NCI-H1694 (cell line): ENCODE results near the gene OTUD3.
"Not testable (repeated sequence)": the region's sequence is repeated elsewhere in the genome, so short reads cannot be mapped to it uniquely, and the experiment has no call there.

ENCODE experiments used
- DNase-seq: peaks from one replicate; lab custom pipeline; 2025; lab: John Stamatoyannopoulos, UW

Gene OTUD3

GRCh38 chr1:19882111-19883071 is at the start of gene OTUD3:
Gene OTUD3, plus strand, starts transcription at chr1:19882395. Its CDS starts 119 bp downstream, at chr1:19882514.
- peak; percentile 95 for DNase-seq

- DNase-seq: no peak
Measured at GRCh38 chr1:19835578-19835977, 46.6 kb upstream of the OTUD3 start.

GRCh38 chr1:19837866-19838265 is 44.3 kb upstream of the OTUD3 start:
- DNase-seq: no peak

- no peak for DNase-seq
Measured at GRCh38 chr1:19840228-19840627, 42.0 kb upstream of the OTUD3 start.

GRCh38 chr1:19844731-19845495 is 37.3 kb upstream of the OTUD3 start:
- no peak for DNase-seq

GRCh38 chr1:19845555-19845954 is 36.6 kb upstream of the OTUD3 start:
- DNase-seq: no peak

GRCh38 chr1:19846338-19846737 is 35.9 kb upstream of the OTUD3 start:
- DNase-seq: no peak

GRCh38 chr1:19847334-19847733 is 34.9 kb upstream of the OTUD3 start:
- not testable (repeated sequence) for DNase-seq

- DNase-seq: not testable (repeated sequence)
Measured at GRCh38 chr1:19849307-19849706, 32.9 kb upstream of the OTUD3 start.

- no peak for DNase-seq
Measured at GRCh38 chr1:19850214-19850613, 32.0 kb upstream of the OTUD3 start.

- DNase-seq: no peak
Measured at GRCh38 chr1:19852036-19852435, 30.2 kb upstream of the OTUD3 start.

GRCh38 chr1:19854866-19855265 is 27.3 kb upstream of the OTUD3 start:
- DNase-seq: no peak

GRCh38 chr1:19858893-19859292 is 23.3 kb upstream of the OTUD3 start:
- DNase-seq: no peak

GRCh38 chr1:19859876-19860275 is 22.3 kb upstream of the OTUD3 start:
- no peak for DNase-seq

- DNase-seq: no peak
Measured at GRCh38 chr1:19860418-19860817, 21.8 kb upstream of the OTUD3 start.

GRCh38 chr1:19861034-19861433 is 21.2 kb upstream of the OTUD3 start:
- no peak for DNase-seq

- no peak for DNase-seq
Measured at GRCh38 chr1:19861842-19862530, 20.2 kb upstream of the OTUD3 start.

- DNase-seq: no peak
Measured at GRCh38 chr1:19862944-19863343, 19.3 kb upstream of the OTUD3 start.

GRCh38 chr1:19864570-19865160 is 17.5 kb upstream of the OTUD3 start:
- DNase-seq: no peak

GRCh38 chr1:19866029-19866428 is 16.2 kb upstream of the OTUD3 start:
- DNase-seq: no peak

GRCh38 chr1:19866758-19867157 is 15.4 kb upstream of the OTUD3 start:
- no peak for DNase-seq

GRCh38 chr1:19868575-19868974 is 13.6 kb upstream of the OTUD3 start:
- not testable (repeated sequence) for DNase-seq
